OCI-LY7 (cell line): ENCODE results near the gene LSG1. TPM values are rescaled to one million over a fixed set of nuclear protein-coding genes. Genes with fewer than 3 reads are reported as not detected.

Experiments
- BruUV-seq: library from RNA; stranded (reverse); fragments of 400-500 nt; replicated peaks from 2 replicates; lab custom pipeline; 2021; lab: Mats Ljungman, UMichigan
- CTCF ChIA-PET: fragments of 300-600 bp; sonication (Branson Sonifier 250); formaldehyde crosslinking; loops from one replicate; lab custom pipeline; 2022; ENCODE audit warnings: antibody characterized with exemption; ENCODE audit not compliant: unreplicated experiment; lab: Charles Lee
- POLR2A ChIA-PET: fragments of 300-600 bp; sonication (Branson Sonifier 250); formaldehyde crosslinking; loops from one replicate; lab custom pipeline; 2022; ENCODE audit warnings: antibody characterized with exemption; lab: Charles Lee
- DNase-seq: peaks from one replicate; pipeline ENCODE4 v3.0.0-alpha.2; 2015; ENCODE audit warnings: low spot score
- H2AFZ ChIP-seq: fragments of 200-600 bp; sonication (generic), shearing (Covaris generic); 2 replicates; pipeline ENCODE4 v1.6.1; 2014; ENCODE audit warnings: mild to moderate bottlenecking, antibody characterized with exemption, low read length, moderate library complexity
- H3K27ac ChIP-seq: fragments of 200-600 bp; sonication (generic); 2 replicates; pipeline ENCODE4 v1.5.1; 2014; ENCODE audit warnings: mixed run types, low read depth, mild to moderate bottlenecking, moderate library complexity, low read length, inconsistent platforms; ENCODE audit not compliant: poor library complexity, severe bottlenecking
- H3K36me3 ChIP-seq: fragments of 200-600 bp; sonication (generic); 2 replicates; pipeline ENCODE4 v1.6.1; 2014; ENCODE audit warnings: mild to moderate bottlenecking, antibody characterized with exemption, low read length, moderate library complexity, mixed read lengths; ENCODE audit not compliant: insufficient read depth
- H3K4me1 ChIP-seq: fragments of 200-600 bp; sonication (generic); 2 replicates; pipeline ENCODE4 v1.5.1; 2014; ENCODE audit warnings: mild to moderate bottlenecking, low read length; ENCODE audit not compliant: insufficient read depth, poor library complexity, severe bottlenecking
- H3K4me2 ChIP-seq: fragments of 200-600 bp; sonication (generic); 2 replicates; pipeline ENCODE4 v1.6.1; 2014; ENCODE audit warnings: mild to moderate bottlenecking, low read length
- H3K4me3 ChIP-seq: fragments of 200-600 bp; sonication (generic); 2 replicates; pipeline ENCODE4 v1.5.1; 2014; ENCODE audit warnings: mild to moderate bottlenecking, low read depth, low read length; ENCODE audit not compliant: poor library complexity, severe bottlenecking
- H3K79me2 ChIP-seq: fragments of 200-600 bp; sonication (generic); 2 replicates; pipeline ENCODE4 v1.6.1; 2016; ENCODE audit warnings: low read depth, mild to moderate bottlenecking, low read length, moderate library complexity, mixed read lengths; ENCODE audit not compliant: insufficient read depth
- H3K9me2 ChIP-seq: fragments of 200-600 bp; sonication (generic); 2 replicates; pipeline ENCODE4 v1.6.1; 2016; ENCODE audit warnings: mild to moderate bottlenecking, low read length, mixed read lengths; ENCODE audit not compliant: insufficient read depth
- H3K9me3 ChIP-seq: fragments of 200-600 bp; sonication (generic); 2 replicates; pipeline ENCODE4 v1.6.1; 2014; ENCODE audit warnings: mild to moderate bottlenecking, mixed run types, low read length, mixed read lengths
- H4K20me1 ChIP-seq: fragments of 200-600 bp; sonication (generic); 2 replicates; pipeline ENCODE4 v1.6.1; 2014; ENCODE audit warnings: mild to moderate bottlenecking, antibody characterized with exemption, low read length, moderate library complexity, mixed read lengths; ENCODE audit not compliant: insufficient read depth
- EZH2phosphoT487 ChIP-seq: fragments of 200-600 bp; sonication (generic); IDR thresholded peaks from 2 replicates; pipeline ENCODE4 v1.6.1; 2018; ENCODE audit warnings: low read depth, borderline replicate concordance, mild to moderate bottlenecking, mixed run types, antibody characterized with exemption, low read length, moderate library complexity, mixed read lengths
- intact Hi-C: fragments of 100-400 bp; cut with micrococcal nuclease; formaldehyde crosslinking; loops from one replicate; pipeline ENCODE4 v1.10.0; 2022; ENCODE audit not compliant: unreplicated experiment
- total RNA-seq, 2 experiments: library from RNA; depleted of rRNA in 1 of 2; stranded (reverse); fragments of >200 nt in 1 of 2; shearing (Covaris generic) in 1 of 2; gene quantifications; 2 replicates each; pipeline ENCODE4 v1.2.3, GENCODE V29; 2014 to 2022
- TF ChIP-seq, protein P1 (sequence below): fragments of 200-600 bp; sonication (generic); conservative IDR thresholded peaks from 2 replicates; pipeline ENCODE4 v1.5.1; 2014; ENCODE audit warnings: mild to moderate bottlenecking, antibody characterized with exemption, low read length, moderate library complexity, mixed read lengths

Gene LSG1
- total RNA-seq, 2 experiments from 2014 or later = 44.4 to 52.9 TPM

DNA sequence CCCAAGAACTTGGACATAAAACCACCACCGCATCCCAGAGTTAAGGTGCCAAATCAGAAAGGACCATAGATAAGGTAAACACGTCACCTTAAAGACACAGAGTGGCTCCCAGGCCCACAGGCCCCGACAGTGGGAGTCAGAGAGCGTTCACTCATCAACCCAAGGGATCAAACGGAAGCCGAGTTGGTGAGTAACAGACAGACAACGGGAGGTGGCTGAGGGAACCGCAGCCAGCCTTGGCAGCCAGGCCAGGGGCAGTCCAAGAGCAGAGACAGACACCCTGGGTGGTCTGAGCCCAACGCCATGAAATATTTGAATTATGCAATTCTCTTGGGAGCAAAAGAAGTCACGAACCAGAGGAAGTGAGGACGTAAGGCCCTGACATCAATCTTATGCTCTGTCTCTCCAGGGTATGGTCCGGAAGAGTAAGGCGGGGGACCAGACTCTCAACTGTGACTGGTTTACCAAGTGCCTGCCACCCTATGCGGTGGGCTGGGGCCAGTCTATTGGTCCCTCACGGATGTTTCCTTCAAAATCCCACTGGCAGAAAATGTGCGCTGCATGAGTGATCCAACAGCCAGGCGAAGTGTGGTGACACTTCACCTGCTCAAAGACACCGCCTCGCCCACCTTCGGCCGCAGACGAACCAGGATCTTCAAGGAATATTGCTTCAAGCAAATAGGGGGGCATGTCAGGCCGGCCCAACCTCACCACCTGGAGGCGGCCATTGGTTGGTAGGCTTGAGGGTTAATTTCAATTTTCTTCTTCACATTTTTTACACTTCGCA lies 73.0 kb downstream of the LSG1 start:
- BruUV-seq = no TSS peak
- POLR2A ChIA-PET = no interaction called here
- Histone ChIP-seq H3K9me3 (no peaks in the 10 kb centered on the region), H2AFZ (no peak overlapping the region), H3K4me2 (no peak overlapping the region), H3K4me1 (peaks cover 5% of the 10 kb centered on the region), H3K27ac (no peak overlapping the region), H4K20me1 (no peaks in the 10 kb centered on the region), H3K79me2 (no peaks in the 10 kb centered on the region), H3K36me3 (no peaks in the 10 kb centered on the region), H3K9me2 (no peaks in the 10 kb centered on the region), H3K4me3 (no peak overlapping the region)
- no peak for DNase-seq
- TF ChIP-seq, protein P1, sequence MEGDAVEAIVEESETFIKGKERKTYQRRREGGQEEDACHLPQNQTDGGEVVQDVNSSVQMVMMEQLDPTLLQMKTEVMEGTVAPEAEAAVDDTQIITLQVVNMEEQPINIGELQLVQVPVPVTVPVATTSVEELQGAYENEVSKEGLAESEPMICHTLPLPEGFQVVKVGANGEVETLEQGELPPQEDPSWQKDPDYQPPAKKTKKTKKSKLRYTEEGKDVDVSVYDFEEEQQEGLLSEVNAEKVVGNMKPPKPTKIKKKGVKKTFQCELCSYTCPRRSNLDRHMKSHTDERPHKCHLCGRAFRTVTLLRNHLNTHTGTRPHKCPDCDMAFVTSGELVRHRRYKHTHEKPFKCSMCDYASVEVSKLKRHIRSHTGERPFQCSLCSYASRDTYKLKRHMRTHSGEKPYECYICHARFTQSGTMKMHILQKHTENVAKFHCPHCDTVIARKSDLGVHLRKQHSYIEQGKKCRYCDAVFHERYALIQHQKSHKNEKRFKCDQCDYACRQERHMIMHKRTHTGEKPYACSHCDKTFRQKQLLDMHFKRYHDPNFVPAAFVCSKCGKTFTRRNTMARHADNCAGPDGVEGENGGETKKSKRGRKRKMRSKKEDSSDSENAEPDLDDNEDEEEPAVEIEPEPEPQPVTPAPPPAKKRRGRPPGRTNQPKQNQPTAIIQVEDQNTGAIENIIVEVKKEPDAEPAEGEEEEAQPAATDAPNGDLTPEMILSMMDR = no peak
- TF ChIP-seq EZH2phosphoT487 = no peak
- CTCF ChIA-PET = no interaction called here
- intact Hi-C loops = no loop called here

DNA sequence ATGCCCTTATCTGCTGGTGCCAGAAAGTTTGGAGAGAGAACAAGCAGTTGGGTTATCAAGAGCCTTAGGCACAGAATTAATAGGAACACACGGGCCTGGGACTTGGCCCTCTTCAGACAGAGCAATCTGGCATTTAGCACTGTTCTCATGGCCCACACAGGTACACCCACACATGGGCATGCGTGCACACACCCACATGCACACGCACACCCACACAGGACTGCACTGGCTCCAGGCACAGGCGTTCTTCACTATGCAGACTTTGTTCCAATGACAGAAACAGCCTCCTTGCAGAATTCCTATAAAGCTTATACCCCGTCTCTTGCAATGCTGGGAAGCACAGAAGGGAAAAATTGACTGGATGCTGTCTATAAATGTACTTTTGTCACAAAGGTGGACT lies 75.1 kb downstream of the LSG1 start:
- ChIA-PET CTCF (no interaction called here), POLR2A (no interaction called here)
- H3K36me3 ChIP-seq = no peaks in the 10 kb centered on the region
- peaks cover 12% of the 10 kb centered on the region for H3K4me1 ChIP-seq
- no peak overlapping the region for H3K4me3 ChIP-seq
- no peak for TF ChIP-seq EZH2phosphoT487
- TF ChIP-seq, protein P1 = no peak
- BruUV-seq = no TSS peak
- no peaks in the 10 kb centered on the region for H4K20me1 ChIP-seq
- no peak overlapping the region for H3K27ac ChIP-seq
- DNase-seq = no peak
- H3K9me3 ChIP-seq = no peaks in the 10 kb centered on the region
- no peak overlapping the region for H2AFZ ChIP-seq
- H3K4me2 ChIP-seq = no peak overlapping the region
- intact Hi-C loops = no loop called here
- no peaks in the 10 kb centered on the region for H3K79me2 ChIP-seq
- H3K9me2 ChIP-seq = no peaks in the 10 kb centered on the region
